Sigmoid colon (tissue), 3 donors: Measurements from ENCODE around the gene TMEM247.

ENCODE experiments used
- CTCF ChIP-seq, 4 experiments: fragments of 450-650 bp in 3 of 4; fragments of 200-600 bp in 1 of 4; IDR thresholded peaks; one replicate each; pipeline ENCODE4 v1.5.1; 2016 to 2019; ENCODE audit warnings: antibody characterized with exemption in 4 of 4, mild to moderate bottlenecking in 3 of 4, moderate library complexity in 2 of 4
- POLR2A ChIP-seq, 2 donors: fragments of 450-650 bp; IDR thresholded peaks; one replicate each; pipeline ENCODE4 v1.6.1; 2016; ENCODE audit warnings: antibody characterized with exemption in 2 of 2, mild to moderate bottlenecking in 2 of 2, moderate library complexity in 2 of 2

GRCh38 chr2:46487667-46488335 is 8.4 kb downstream of the TMEM247 start:
- no peak for TF ChIP-seq CTCF (IDR thresholded peaks at IDR 0.05)
- TF ChIP-seq POLR2A (IDR thresholded peaks at IDR 0.05) = no peak
